Measurements from ENCODE around the gene MEIS2. TPM values are rescaled to one million over a fixed set of nuclear protein-coding genes. Genes with fewer than 3 reads are reported as not detected.

The MEIS2 gene
- total RNA-seq, 1 donor from 2014 or later: 6.0 TPM

GRCh38 chr15:37117030-37117429 is 16.7 kb upstream of the MEIS2 start:
- TF ChIP-seq CTCF (IDR thresholded peaks at IDR 0.05; ENCODE audit: partially characterized antibody, unreplicated experiment): no peak

GRCh38 chr15:37115538-37115937 is 15.2 kb upstream of the MEIS2 start:
- no peaks in the 10 kb centered on the region for H3K36me3 Mint-ChIP-seq (ENCODE audit: unreplicated experiment)
- no peak overlapping the region for H3K4me3 Mint-ChIP-seq (ENCODE audit: unreplicated experiment)
- DNase-seq: no peak
- H3K9me3 Mint-ChIP-seq (ENCODE audit: unreplicated experiment): peaks cover 2% of the 10 kb centered on the region
- H3K27me3 Mint-ChIP-seq (ENCODE audit: unreplicated experiment): peaks cover 13% of the 10 kb centered on the region
- H3K4me1 Mint-ChIP-seq (ENCODE audit: low read depth, unreplicated experiment): no peaks in the 10 kb centered on the region
- H3K27ac Mint-ChIP-seq (ENCODE audit: unreplicated experiment): no peak overlapping the region
- TF ChIP-seq CTCF (IDR thresholded peaks at IDR 0.05; ENCODE audit: partially characterized antibody, unreplicated experiment): no peak

More at GRCh38 chr15:37117030-37117429, 16.7 kb upstream of the MEIS2 start:
- H3K9me3 Mint-ChIP-seq (ENCODE audit: unreplicated experiment): no peaks in the 10 kb centered on the region
- H3K4me3 Mint-ChIP-seq (ENCODE audit: unreplicated experiment): no peak overlapping the region
- no peak overlapping the region for H3K27ac Mint-ChIP-seq (ENCODE audit: unreplicated experiment)
- DNase-seq: no peak
- H3K4me1 Mint-ChIP-seq (ENCODE audit: low read depth, unreplicated experiment): no peaks in the 10 kb centered on the region
- H3K27me3 Mint-ChIP-seq (ENCODE audit: unreplicated experiment): peaks cover 1% of the 10 kb centered on the region
- no peaks in the 10 kb centered on the region for H3K36me3 Mint-ChIP-seq (ENCODE audit: unreplicated experiment)

- Mint-ChIP-seq H3K4me1 (ENCODE audit: low read depth, unreplicated experiment) (no peaks in the 10 kb centered on the region), H3K27ac (ENCODE audit: unreplicated experiment) (no peak overlapping the region), H3K27me3 (ENCODE audit: unreplicated experiment) (peaks cover 27% of the 10 kb centered on the region), H3K9me3 (ENCODE audit: unreplicated experiment) (peaks cover 2% of the 10 kb centered on the region), H3K36me3 (ENCODE audit: unreplicated experiment) (no peaks in the 10 kb centered on the region), H3K4me3 (ENCODE audit: unreplicated experiment) (no peak overlapping the region)
- no peak for TF ChIP-seq CTCF (IDR thresholded peaks at IDR 0.05; ENCODE audit: partially characterized antibody, unreplicated experiment)
- no peak for DNase-seq
Measured at GRCh38 chr15:37112971-37113670, 12.8 kb upstream of the MEIS2 start.

GRCh38 chr15:37112171-37112570 is 11.8 kb upstream of the MEIS2 start:
- H3K36me3 Mint-ChIP-seq (ENCODE audit: unreplicated experiment): no peaks in the 10 kb centered on the region
- no peak for TF ChIP-seq CTCF (IDR thresholded peaks at IDR 0.05; ENCODE audit: partially characterized antibody, unreplicated experiment)
- peaks cover 35% of the 10 kb centered on the region for H3K27me3 Mint-ChIP-seq (ENCODE audit: unreplicated experiment)
- no peak for DNase-seq
- H3K9me3 Mint-ChIP-seq (ENCODE audit: unreplicated experiment): peaks cover 4% of the 10 kb centered on the region
- H3K4me1 Mint-ChIP-seq (ENCODE audit: low read depth, unreplicated experiment): peaks cover 2% of the 10 kb centered on the region
- H3K4me3 Mint-ChIP-seq (ENCODE audit: unreplicated experiment): no peak overlapping the region
- H3K27ac Mint-ChIP-seq (ENCODE audit: unreplicated experiment): no peak overlapping the region

- Mint-ChIP-seq H3K27ac (ENCODE audit: unreplicated experiment) (no peak overlapping the region), H3K4me1 (ENCODE audit: low read depth, unreplicated experiment) (peaks cover 7% of the 10 kb centered on the region), H3K9me3 (ENCODE audit: unreplicated experiment) (peaks cover 4% of the 10 kb centered on the region), H3K36me3 (ENCODE audit: unreplicated experiment) (no peaks in the 10 kb centered on the region), H3K4me3 (ENCODE audit: unreplicated experiment) (peak overlapping the region; percentile 76), H3K27me3 (ENCODE audit: unreplicated experiment) (peaks cover 39% of the 10 kb centered on the region)
- DNase-seq: no peak
- no peak for TF ChIP-seq CTCF (IDR thresholded peaks at IDR 0.05; ENCODE audit: partially characterized antibody, unreplicated experiment)
Measured at GRCh38 chr15:37111427-37111717, 11.0 kb upstream of the MEIS2 start.
